SK-N-MC (cell line): ENCODE measurements around the gene NBEAL1.
"Not testable (repeated sequence)": the region's sequence is repeated elsewhere in the genome, so short reads cannot be mapped to it uniquely, and the experiment has no call there.

Source experiments
- DNase-seq: peaks from one replicate; pipeline ENCODE4 v3.0.0-alpha.2; 2011; ENCODE audit warnings: low read depth, low spot score
- H3K27ac ChIP-seq: fragments of 200-600 bp; sonication (generic); 2 replicates; pipeline ENCODE4 v1.5.1; 2016; ENCODE audit warnings: mixed run types
- H3K36me3 ChIP-seq: fragments of 200-600 bp; sonication (generic); 2 replicates; pipeline ENCODE4 v1.6.1; 2017; ENCODE audit warnings: antibody characterized with exemption, low read length, mixed read lengths; ENCODE audit not compliant: insufficient read depth
- H3K4me3 ChIP-seq: fragments of 200-600 bp; sonication (generic); 2 replicates; pipeline ENCODE4 v1.5.1; 2016
- H3K9ac ChIP-seq: fragments of 200-600 bp; sonication (generic); 2 replicates; pipeline ENCODE4 v1.8.0; 2017; ENCODE audit warnings: mixed run types, mixed read lengths; ENCODE audit not compliant: insufficient read length
- H3K9me3 ChIP-seq: fragments of 200-600 bp; sonication (generic); 2 replicates; pipeline ENCODE4 v1.6.1; 2017; ENCODE audit warnings: low read depth, mild to moderate bottlenecking, antibody characterized with exemption, low read length, moderate library complexity, mixed read lengths
- EZH2 ChIP-seq: fragments of 200-600 bp; sonication (generic); IDR thresholded peaks from one replicate; pipeline ENCODE4 v1.6.1; 2017; ENCODE audit warnings: antibody characterized with exemption
- FOXP2 ChIP-seq: optimal IDR thresholded peaks from 2 replicates; pipeline ENCODE3; 2011; ENCODE audit warnings: mild to moderate bottlenecking, moderate library complexity; ENCODE audit not compliant: insufficient read depth; ENCODE audit errors: extremely low read length, control extremely low read depth
- POLR2AphosphoS5 ChIP-seq: IDR thresholded peaks from 2 replicates; pipeline ENCODE4 v1.6.1; 2012; ENCODE audit warnings: mild to moderate bottlenecking, low read depth, low read length, borderline replicate concordance

Gene NBEAL1

DNA sequence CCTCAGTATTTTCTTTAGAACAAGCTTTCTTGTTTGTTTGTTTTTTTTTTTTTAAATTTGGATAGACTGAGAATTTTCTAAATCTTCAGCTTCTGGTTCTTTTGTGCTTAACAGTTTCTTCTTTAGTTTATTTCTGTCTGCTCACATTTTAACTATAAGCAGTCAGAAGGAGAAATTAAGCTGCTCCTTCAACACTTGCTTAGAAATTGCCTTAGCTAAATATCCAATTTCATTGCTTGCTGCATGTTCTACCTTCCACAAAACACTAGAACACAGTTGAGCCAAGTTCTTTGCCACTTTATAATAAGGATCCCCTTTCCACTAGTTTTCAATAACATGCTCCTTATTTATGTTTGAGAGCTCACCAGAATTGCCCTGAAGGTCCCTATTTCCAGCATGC lies 57.7 kb downstream of the NBEAL1 start:
- Histone ChIP-seq H3K27ac (no peak overlapping the region), H3K9me3 (0 out of 2 replicates have a peak, but pooled peaks cover 3% of the 10 kb centered on the region), H3K9ac (no peak overlapping the region), H3K36me3 (peaks cover 4% of the 10 kb centered on the region; the same call in 1 of the 2 replicates), H3K4me3 (no peak overlapping the region)
- no peak for TF ChIP-seq FOXP2
- TF ChIP-seq EZH2: no peak
- no peak for TF ChIP-seq POLR2AphosphoS5
- no peak for DNase-seq

GRCh38 chr2:203077451-203077850 lies 62.8 kb downstream of the NBEAL1 start:
- TF ChIP-seq FOXP2 (no peak), POLR2AphosphoS5 (no peak), EZH2 (no peak)
- no peak for DNase-seq
- Histone ChIP-seq H3K4me3 (no peak overlapping the region), H3K9ac (no peak overlapping the region), H3K36me3 (no peaks in the 10 kb centered on the region; the same call in 1 of the 2 replicates), H3K27ac (no peak overlapping the region), H3K9me3 (0 out of 2 replicates have a peak, but pooled peaks cover 3% of the 10 kb centered on the region)

DNA sequence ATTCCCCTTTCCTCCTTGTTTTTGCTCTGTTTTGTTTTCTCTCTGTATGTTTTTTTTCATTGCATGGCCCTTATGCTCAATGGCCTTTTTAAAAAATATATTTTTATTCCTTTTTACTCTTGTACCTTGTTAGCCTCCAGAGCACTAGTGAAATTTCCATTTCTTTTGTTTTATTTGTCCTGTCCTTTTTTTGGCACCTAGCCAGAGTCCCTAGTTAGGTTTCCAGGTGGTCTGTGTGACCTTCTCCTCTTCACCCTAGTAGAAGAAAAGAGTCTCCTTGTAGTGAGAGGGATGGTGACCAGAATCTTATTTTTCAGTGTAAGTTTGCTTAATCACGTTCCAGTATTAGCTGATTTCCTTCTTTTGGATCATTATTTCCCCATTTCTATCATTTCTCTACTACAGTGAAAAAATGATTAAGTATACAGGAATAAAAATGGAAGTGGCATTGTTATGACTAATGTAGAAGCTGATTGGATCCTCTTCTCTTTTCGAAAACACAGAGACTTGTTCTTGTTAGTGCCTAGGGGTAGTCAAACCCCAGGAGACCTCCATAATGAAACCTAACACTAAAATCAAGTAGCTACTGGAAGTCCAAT lies 65.9 kb downstream of the NBEAL1 start:
- DNase-seq: no peak
- Histone ChIP-seq H3K27ac (no peak overlapping the region), H3K9me3 (no peaks in the 10 kb centered on the region), H3K9ac (no peak overlapping the region), H3K4me3 (no peak overlapping the region), H3K36me3 (no peaks in the 10 kb centered on the region)
- TF ChIP-seq POLR2AphosphoS5: no peak
- TF ChIP-seq FOXP2: no peak
- no peak for TF ChIP-seq EZH2

DNA sequence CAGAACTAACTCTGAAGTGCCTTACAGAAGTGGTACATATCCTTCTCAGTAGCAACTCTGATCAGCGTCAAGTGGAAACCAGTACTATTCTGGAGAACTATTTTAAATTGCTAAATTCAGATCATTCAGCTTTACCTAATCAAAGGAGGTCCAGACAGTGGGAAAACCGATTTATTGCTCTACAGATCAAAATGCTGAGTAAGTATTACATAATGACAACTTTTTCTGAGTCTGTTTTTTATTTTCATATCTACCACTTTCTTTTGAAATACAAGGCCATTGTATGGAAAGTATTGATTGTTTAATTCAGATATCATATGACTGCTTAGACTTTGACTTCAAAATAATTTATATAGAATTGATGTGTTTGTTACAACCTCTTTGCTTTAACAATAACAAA lies 68.7 kb downstream of the NBEAL1 start:
- TF ChIP-seq EZH2 (no peak), POLR2AphosphoS5 (no peak), FOXP2 (no peak)
- no peak overlapping the region for H3K27ac ChIP-seq
- H3K36me3 ChIP-seq: 0 out of 2 replicates have a peak, but pooled peaks cover 2% of the 10 kb centered on the region
- no peak for DNase-seq
- H3K4me3 ChIP-seq: no peak overlapping the region
- H3K9ac ChIP-seq: no peak overlapping the region
- no peaks in the 10 kb centered on the region for H3K9me3 ChIP-seq

- H3K9me3 ChIP-seq, DNase-seq, H3K9ac ChIP-seq, H3K36me3 ChIP-seq, H3K4me3 ChIP-seq, H3K27ac ChIP-seq: not testable (repeated sequence)
Observed at GRCh38 chr2:203086381-203086780, 71.7 kb downstream of the NBEAL1 start.

DNA sequence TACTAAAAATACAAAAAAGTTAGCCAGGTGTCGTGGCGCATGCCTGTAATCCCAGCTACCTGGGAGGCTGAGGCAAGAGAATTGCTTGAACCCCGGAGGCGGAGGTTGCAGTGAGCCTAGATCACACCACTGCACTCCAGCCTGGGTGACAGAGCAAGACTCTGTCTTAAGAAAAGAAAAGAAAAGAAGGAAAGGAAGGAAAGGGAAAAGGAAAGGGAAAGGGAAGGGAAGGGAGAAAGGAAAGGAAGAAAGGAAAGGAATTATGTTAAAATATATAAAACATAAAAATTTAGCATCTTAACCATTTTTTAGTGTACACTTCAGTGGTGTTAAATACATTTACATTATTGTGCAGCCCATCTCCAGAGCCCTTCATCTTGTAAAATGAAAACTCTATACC lies 76.0 kb downstream of the NBEAL1 start:
- H3K9me3 ChIP-seq, H3K36me3 ChIP-seq, H3K4me3 ChIP-seq, DNase-seq, H3K9ac ChIP-seq, H3K27ac ChIP-seq: not testable (repeated sequence)

- H3K36me3 ChIP-seq: no peaks in the 10 kb centered on the region
- TF ChIP-seq POLR2AphosphoS5: no peak
- no peak for TF ChIP-seq EZH2
- TF ChIP-seq FOXP2: no peak
- DNase-seq: no peak
Observed at GRCh38 chr2:203097735-203098134, 83.1 kb downstream of the NBEAL1 start.

GRCh38 chr2:203102357-203102756 lies 87.7 kb downstream of the NBEAL1 start:
- peaks cover 10% of the 10 kb centered on the region for H3K36me3 ChIP-seq
- H3K27ac ChIP-seq, H3K9me3 ChIP-seq, DNase-seq, H3K4me3 ChIP-seq, H3K9ac ChIP-seq: not testable (repeated sequence)

More at GRCh38 chr2:203097735-203098134, 83.1 kb downstream of the NBEAL1 start:
- no peak overlapping the region for H3K27ac ChIP-seq
- no peaks in the 10 kb centered on the region for H3K9me3 ChIP-seq
- H3K9ac ChIP-seq: no peak overlapping the region
- H3K4me3 ChIP-seq: no peak overlapping the region

- Histone ChIP-seq H3K9me3 (no peaks in the 10 kb centered on the region), H3K27ac (no peak overlapping the region), H3K36me3 (peaks cover 17% of the 10 kb centered on the region), H3K4me3 (no peak overlapping the region), H3K9ac (no peak overlapping the region)
- DNase-seq: no peak
- no peak for TF ChIP-seq POLR2AphosphoS5
- TF ChIP-seq FOXP2: no peak
Observed at GRCh38 chr2:203104273-203104672, 89.6 kb downstream of the NBEAL1 start.

- Histone ChIP-seq H3K9me3 (no peaks in the 10 kb centered on the region), H3K9ac (no peak overlapping the region), H3K36me3 (peaks cover 17% of the 10 kb centered on the region), H3K27ac (no peak overlapping the region), H3K4me3 (no peak overlapping the region)
- no peak for DNase-seq
- TF ChIP-seq FOXP2 (no peak), EZH2 (no peak), POLR2AphosphoS5 (no peak)
Observed at GRCh38 chr2:203105996-203106395, 91.3 kb downstream of the NBEAL1 start.

- not testable (repeated sequence) for H3K27ac ChIP-seq, H3K36me3 ChIP-seq
Observed at GRCh38 chr2:203110496-203110895, 95.8 kb downstream of the NBEAL1 start.

More at GRCh38 chr2:203110496-203110895, 95.8 kb downstream of the NBEAL1 start:
- H3K9ac ChIP-seq, H3K9me3 ChIP-seq, H3K4me3 ChIP-seq, DNase-seq: not testable (repeated sequence)
